Measurements from ENCODE around the gene PAGR1. TPM values are rescaled to one million over a fixed set of nuclear protein-coding genes. Genes with fewer than 3 reads are reported as not detected.

PAGR1 gene
- total and polyA plus RNA-seq, 2 of the 8 experiments (the other 6 are each of a cell fraction or from before 2014, with no cell fraction given), result 35.4 to 56.4 TPM

DNA sequence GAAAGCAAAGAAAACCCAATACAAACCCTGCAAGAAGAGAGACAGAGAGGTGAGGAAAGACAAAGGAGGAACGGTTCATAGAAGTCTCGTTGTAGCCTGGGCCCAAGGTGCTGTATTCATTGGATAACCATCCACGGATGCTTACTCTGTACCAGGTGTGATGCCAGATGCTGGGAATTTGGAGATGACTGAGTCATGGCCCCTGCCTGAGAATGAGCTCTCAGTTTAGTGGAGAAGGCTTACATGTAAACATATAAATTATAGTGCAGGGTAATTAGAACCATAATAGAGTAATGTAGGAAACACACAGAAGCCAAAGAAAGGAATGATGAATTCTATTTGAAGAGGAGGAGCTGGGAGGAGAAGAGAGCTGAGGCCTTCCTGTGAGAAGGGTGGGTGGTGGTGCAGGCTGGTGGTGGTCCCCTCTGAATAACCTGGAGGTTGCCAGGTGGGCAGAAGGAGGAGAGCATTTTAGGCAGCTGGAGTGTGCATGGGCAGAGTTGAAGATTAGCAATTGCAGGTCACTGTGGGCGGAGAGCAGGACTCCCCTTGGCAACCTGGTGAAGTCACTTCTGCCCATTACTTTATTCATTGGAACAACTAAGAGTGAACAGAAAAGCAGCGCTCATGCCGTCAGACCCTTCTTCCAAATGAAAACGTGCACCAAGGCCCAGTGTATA lies 45.6 kb upstream of the PAGR1 start (continued):
- TF ChIP-seq, protein P1, sequence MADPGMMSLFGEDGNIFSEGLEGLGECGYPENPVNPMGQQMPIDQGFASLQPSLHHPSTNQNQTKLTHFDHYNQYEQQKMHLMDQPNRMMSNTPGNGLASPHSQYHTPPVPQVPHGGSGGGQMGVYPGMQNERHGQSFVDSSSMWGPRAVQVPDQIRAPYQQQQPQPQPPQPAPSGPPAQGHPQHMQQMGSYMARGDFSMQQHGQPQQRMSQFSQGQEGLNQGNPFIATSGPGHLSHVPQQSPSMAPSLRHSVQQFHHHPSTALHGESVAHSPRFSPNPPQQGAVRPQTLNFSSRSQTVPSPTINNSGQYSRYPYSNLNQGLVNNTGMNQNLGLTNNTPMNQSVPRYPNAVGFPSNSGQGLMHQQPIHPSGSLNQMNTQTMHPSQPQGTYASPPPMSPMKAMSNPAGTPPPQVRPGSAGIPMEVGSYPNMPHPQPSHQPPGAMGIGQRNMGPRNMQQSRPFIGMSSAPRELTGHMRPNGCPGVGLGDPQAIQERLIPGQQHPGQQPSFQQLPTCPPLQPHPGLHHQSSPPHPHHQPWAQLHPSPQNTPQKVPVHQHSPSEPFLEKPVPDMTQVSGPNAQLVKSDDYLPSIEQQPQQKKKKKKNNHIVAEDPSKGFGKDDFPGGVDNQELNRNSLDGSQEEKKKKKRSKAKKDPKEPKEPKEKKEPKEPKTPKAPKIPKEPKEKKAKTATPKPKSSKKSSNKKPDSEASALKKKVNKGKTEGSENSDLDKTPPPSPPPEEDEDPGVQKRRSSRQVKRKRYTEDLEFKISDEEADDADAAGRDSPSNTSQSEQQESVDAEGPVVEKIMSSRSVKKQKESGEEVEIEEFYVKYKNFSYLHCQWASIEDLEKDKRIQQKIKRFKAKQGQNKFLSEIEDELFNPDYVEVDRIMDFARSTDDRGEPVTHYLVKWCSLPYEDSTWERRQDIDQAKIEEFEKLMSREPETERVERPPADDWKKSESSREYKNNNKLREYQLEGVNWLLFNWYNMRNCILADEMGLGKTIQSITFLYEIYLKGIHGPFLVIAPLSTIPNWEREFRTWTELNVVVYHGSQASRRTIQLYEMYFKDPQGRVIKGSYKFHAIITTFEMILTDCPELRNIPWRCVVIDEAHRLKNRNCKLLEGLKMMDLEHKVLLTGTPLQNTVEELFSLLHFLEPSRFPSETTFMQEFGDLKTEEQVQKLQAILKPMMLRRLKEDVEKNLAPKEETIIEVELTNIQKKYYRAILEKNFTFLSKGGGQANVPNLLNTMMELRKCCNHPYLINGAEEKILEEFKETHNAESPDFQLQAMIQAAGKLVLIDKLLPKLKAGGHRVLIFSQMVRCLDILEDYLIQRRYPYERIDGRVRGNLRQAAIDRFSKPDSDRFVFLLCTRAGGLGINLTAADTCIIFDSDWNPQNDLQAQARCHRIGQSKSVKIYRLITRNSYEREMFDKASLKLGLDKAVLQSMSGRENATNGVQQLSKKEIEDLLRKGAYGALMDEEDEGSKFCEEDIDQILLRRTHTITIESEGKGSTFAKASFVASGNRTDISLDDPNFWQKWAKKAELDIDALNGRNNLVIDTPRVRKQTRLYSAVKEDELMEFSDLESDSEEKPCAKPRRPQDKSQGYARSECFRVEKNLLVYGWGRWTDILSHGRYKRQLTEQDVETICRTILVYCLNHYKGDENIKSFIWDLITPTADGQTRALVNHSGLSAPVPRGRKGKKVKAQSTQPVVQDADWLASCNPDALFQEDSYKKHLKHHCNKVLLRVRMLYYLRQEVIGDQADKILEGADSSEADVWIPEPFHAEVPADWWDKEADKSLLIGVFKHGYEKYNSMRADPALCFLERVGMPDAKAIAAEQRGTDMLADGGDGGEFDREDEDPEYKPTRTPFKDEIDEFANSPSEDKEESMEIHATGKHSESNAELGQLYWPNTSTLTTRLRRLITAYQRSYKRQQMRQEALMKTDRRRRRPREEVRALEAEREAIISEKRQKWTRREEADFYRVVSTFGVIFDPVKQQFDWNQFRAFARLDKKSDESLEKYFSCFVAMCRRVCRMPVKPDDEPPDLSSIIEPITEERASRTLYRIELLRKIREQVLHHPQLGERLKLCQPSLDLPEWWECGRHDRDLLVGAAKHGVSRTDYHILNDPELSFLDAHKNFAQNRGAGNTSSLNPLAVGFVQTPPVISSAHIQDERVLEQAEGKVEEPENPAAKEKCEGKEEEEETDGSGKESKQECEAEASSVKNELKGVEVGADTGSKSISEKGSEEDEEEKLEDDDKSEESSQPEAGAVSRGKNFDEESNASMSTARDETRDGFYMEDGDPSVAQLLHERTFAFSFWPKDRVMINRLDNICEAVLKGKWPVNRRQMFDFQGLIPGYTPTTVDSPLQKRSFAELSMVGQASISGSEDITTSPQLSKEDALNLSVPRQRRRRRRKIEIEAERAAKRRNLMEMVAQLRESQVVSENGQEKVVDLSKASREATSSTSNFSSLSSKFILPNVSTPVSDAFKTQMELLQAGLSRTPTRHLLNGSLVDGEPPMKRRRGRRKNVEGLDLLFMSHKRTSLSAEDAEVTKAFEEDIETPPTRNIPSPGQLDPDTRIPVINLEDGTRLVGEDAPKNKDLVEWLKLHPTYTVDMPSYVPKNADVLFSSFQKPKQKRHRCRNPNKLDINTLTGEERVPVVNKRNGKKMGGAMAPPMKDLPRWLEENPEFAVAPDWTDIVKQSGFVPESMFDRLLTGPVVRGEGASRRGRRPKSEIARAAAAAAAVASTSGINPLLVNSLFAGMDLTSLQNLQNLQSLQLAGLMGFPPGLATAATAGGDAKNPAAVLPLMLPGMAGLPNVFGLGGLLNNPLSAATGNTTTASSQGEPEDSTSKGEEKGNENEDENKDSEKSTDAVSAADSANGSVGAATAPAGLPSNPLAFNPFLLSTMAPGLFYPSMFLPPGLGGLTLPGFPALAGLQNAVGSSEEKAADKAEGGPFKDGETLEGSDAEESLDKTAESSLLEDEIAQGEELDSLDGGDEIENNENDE (IDR thresholded peaks at IDR 0.05; ENCODE audit: insufficient replicate concordance, low read length), result no peak
- no peak for TF ChIP-seq ASH2L (IDR thresholded peaks at IDR 0.05; ENCODE audit: low read length)
- TF ChIP-seq EZH2 (IDR thresholded peaks at IDR 0.05; ENCODE audit: low read depth, low read length, severe bottlenecking), result no peak
- TF ChIP-seq GTF2F1 (IDR thresholded peaks at IDR 0.05; ENCODE audit: borderline replicate concordance, low read depth, low read length), result no peak
- no peak for TF ChIP-seq EP300 (IDR thresholded peaks at IDR 0.05; ENCODE audit: borderline replicate concordance in 1 of 2, low read depth in 2 of 2, low read length in 2 of 2)
- no peak for TF ChIP-seq SIN3A (conservative IDR thresholded peaks at IDR 0.05 in 1 of 2, IDR thresholded peaks at IDR 0.05 in 1 of 2; ENCODE audit: low read depth in 1 of 2, low read length in 2 of 2)
- no peak for TF ChIP-seq YY1 (IDR thresholded peaks at IDR 0.05; ENCODE audit: low read depth, low read length)
- TF ChIP-seq, protein P2, sequence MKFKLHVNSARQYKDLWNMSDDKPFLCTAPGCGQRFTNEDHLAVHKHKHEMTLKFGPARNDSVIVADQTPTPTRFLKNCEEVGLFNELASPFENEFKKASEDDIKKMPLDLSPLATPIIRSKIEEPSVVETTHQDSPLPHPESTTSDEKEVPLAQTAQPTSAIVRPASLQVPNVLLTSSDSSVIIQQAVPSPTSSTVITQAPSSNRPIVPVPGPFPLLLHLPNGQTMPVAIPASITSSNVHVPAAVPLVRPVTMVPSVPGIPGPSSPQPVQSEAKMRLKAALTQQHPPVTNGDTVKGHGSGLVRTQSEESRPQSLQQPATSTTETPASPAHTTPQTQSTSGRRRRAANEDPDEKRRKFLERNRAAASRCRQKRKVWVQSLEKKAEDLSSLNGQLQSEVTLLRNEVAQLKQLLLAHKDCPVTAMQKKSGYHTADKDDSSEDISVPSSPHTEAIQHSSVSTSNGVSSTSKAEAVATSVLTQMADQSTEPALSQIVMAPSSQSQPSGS (IDR thresholded peaks at IDR 0.05; ENCODE audit: low read length), result no peak
